Neutrophil (primary cell): ENCODE results near the gene BANP.
"Not testable (repeated sequence)": the region's sequence is repeated elsewhere in the genome, so short reads cannot be mapped to it uniquely, and the experiment has no call there.

Source experiments
- H3K27ac ChIP-seq: fragments of 200-600 bp; sonication (generic); 2 replicates; pipeline ENCODE4 v1.5.1; 2016; ENCODE audit warnings: mild to moderate bottlenecking, moderate library complexity
- H3K27me3 ChIP-seq: fragments of 200-600 bp; sonication (generic); 2 replicates; pipeline ENCODE4 v1.6.0; 2016; ENCODE audit warnings: mild to moderate bottlenecking
- H3K36me3 ChIP-seq: fragments of 200-600 bp; sonication (generic); 2 replicates; pipeline ENCODE4 v1.5.1; 2017
- H3K4me1 ChIP-seq, 2 experiments: fragments of 200-600 bp in 1 of 2; sonication (generic) in 1 of 2; 1 replicate in 1 of 2; 2 replicates in 1 of 2; pipeline versions ENCODE4 v1.5.1 to v1.6.1; 2013 to 2016; ENCODE audit warnings: low read depth in 1 of 2, low read length in 1 of 2, mild to moderate bottlenecking in 1 of 2, moderate library complexity in 1 of 2; ENCODE audit not compliant: control insufficient read depth in 1 of 2, insufficient read depth in 1 of 2
- H3K4me3 ChIP-seq, 2 experiments: fragments of 200-600 bp in 1 of 2; sonication (generic) in 1 of 2; 1 replicate in 1 of 2; 2 replicates in 1 of 2; pipeline ENCODE4 v1.5.1; 2013 to 2016; ENCODE audit warnings: low read depth in 1 of 2, low read length in 1 of 2, mild to moderate bottlenecking in 1 of 2, moderate library complexity in 1 of 2
- H3K9me3 ChIP-seq: fragments of 200-600 bp; sonication (generic); 2 replicates; pipeline ENCODE4 v1.5.1; 2016
- TF ChIP-seq, protein P1 (sequence below): fragments of 200-600 bp; sonication (generic); IDR thresholded peaks from 2 replicates; pipeline ENCODE4 v1.5.1; 2016; ENCODE audit warnings: antibody characterized with exemption

Gene BANP

DNA sequence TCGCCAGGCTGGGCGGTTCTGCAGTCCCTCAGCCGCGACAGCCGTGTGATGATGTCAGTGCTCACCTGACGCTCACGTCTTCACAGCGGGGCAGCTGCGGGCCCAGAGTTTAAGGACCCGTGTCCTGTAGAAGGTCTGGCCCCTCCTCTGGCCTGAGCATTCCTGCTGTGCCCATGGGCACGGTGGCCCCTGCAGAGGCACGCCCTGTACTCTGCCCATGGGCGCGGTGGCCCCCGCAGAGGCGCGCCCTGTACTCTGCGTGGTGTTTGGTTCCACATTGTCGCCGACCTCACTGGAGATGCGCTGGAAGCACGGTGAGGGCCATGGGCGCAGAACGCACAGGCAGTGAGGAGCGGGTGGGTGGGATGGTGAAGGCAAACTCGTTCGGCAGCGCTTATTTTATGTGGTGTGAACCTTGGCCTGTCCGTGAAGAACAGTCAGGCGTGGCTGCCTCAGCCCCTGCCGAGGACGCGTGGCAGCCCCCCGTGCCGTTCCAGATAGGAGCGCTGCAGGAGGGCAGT lies 122.0 kb downstream of the BANP start:
- no peaks in the 10 kb centered on the region for H3K4me1 ChIP-seq
- no peaks in the 10 kb centered on the region for H3K9me3 ChIP-seq
- peaks cover 91% of the 10 kb centered on the region for H3K36me3 ChIP-seq
- no peak overlapping the region for H3K27ac ChIP-seq
- TF ChIP-seq, protein P1, sequence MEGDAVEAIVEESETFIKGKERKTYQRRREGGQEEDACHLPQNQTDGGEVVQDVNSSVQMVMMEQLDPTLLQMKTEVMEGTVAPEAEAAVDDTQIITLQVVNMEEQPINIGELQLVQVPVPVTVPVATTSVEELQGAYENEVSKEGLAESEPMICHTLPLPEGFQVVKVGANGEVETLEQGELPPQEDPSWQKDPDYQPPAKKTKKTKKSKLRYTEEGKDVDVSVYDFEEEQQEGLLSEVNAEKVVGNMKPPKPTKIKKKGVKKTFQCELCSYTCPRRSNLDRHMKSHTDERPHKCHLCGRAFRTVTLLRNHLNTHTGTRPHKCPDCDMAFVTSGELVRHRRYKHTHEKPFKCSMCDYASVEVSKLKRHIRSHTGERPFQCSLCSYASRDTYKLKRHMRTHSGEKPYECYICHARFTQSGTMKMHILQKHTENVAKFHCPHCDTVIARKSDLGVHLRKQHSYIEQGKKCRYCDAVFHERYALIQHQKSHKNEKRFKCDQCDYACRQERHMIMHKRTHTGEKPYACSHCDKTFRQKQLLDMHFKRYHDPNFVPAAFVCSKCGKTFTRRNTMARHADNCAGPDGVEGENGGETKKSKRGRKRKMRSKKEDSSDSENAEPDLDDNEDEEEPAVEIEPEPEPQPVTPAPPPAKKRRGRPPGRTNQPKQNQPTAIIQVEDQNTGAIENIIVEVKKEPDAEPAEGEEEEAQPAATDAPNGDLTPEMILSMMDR = no peak
- no peak overlapping the region for H3K4me3 ChIP-seq
- no peaks in the 10 kb centered on the region for H3K27me3 ChIP-seq

DNA sequence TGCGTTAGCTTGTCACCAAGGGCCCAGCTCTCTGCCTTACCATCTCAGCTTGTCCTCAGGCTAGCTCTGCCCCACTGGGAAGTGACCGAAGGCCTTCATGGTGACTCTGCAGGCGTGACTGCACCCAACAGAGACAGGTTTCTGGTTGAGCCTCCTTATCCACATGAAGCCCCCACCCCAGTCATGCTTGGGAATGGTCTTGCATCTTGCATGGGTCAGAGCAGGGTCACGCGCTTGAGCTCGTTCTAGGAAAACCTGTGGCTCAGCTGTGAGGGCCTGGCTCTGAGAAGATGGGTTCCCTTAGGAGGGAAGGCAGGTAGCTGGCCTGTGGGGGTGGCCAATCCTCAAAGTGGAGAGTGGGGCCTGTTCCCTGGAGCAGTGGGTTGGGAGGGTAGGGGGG lies 122.8 kb downstream of the BANP start:
- H3K36me3 ChIP-seq = peaks cover 92% of the 10 kb centered on the region
- TF ChIP-seq, protein P1 = no peak
- no peaks in the 10 kb centered on the region for H3K9me3 ChIP-seq
- H3K4me1 ChIP-seq = no peaks in the 10 kb centered on the region
- no peaks in the 10 kb centered on the region for H3K27me3 ChIP-seq
- no peak overlapping the region for H3K27ac ChIP-seq
- no peak overlapping the region for H3K4me3 ChIP-seq

DNA sequence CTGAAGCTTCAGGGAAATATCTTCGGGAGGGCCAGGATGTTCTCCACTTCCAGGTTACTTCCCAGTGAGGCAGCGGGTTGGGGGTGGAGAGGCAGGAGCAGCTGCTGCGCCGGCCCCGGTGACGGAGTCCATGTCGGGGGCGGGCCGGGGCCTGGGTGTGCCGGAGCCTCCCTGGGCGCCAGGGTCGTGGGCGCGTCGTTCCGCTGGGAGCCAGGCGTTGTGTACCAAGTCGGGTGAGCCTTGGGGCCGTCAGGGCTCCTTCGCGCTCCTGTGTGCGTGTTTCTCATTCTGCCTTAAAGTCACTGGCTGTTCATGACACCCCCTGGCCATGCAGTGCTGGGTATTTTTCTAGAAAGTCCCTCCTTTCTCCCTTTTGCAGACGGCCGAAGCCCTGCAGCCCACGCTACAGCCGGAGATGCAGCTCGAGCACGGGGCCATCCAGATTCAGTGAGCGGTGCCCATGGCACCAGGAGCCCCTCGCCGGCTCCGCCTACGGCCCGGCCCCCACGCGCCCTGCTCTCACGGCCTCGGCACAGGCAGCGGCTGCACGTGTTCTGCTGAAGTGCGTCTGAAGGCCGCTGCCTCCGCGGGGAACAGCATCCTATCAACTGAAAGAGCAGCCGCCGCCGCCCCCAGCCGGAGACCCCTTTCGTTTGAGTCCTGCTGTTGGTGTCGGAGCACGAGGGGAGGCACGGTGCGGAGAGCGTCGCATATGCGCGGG lies 125.1 kb downstream of the BANP start:
- TF ChIP-seq, protein P1 = no peak
- Histone ChIP-seq H3K36me3 (peaks cover 70% of the 10 kb centered on the region), H3K4me1 (no peaks in the 10 kb centered on the region), H3K9me3 (no peaks in the 10 kb centered on the region), H3K27ac (no peak overlapping the region), H3K4me3 (no peak overlapping the region), H3K27me3 (no peaks in the 10 kb centered on the region)

DNA sequence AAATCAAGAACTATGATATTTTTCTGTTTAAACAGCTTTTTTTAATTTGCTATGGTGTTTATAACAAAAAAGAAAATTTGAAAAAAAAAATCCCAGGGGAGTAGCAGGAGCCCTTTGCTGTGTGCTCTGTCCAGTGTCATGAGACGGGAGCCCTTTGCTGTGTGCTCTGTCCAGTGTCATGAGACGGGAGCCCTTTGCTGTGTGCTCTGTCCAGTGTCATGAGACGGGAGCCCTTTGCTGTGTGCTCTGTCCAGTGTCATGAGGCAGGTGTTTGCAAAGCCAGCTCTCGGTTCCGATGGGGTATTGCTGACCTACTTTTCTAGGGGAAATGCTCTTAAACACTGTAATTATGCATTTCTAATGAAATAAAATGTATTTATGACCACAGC lies 125.7 kb downstream of the BANP start:
- H3K36me3 ChIP-seq = peaks cover 65% of the 10 kb centered on the region
- H3K4me3 ChIP-seq, H3K27ac ChIP-seq, H3K27me3 ChIP-seq, H3K4me1 ChIP-seq, H3K9me3 ChIP-seq: not testable (repeated sequence)

DNA sequence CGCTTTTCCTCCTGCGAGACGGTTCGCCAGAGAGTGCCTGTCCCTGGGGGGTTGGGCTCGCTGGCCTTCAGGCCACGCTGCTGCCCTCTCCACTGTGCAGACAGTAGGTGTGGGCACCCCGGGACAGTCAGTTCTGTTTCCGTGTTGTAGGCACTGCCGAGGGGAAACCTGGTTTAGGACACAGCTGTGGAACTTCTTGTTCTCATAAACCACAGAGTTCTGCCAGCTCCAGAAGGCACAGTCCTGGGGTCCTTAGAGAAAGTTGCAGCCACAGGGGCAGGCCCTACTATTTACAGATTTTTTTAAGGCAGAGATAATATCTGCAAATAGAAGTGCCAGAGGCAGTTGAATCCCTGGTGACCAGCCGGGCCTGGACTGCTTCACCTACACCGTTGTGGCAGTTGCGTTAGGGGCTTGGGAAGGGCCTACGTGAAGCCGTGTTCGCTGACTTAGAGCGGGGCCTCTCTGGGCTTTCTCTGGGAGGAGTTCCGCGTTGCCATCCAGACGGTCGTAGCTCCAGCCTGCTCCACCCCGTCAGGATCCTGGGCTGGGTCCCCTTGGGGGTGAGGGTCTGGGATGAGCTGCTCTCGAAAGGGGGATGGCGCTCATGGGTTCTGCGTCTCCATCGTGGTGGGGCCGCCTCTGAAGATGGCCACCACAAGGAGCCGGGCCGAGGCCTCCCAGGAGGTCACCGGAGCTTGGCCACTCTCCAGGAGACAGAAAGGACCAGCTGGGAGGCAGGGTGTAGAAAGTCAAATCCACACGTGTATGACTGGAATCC lies 126.3 kb downstream of the BANP start:
- Histone ChIP-seq H3K4me1 (no peaks in the 10 kb centered on the region), H3K36me3 (peaks cover 60% of the 10 kb centered on the region), H3K27ac (no peak overlapping the region), H3K9me3 (no peaks in the 10 kb centered on the region), H3K4me3 (no peak overlapping the region), H3K27me3 (no peaks in the 10 kb centered on the region)
- TF ChIP-seq, protein P1 = no peak
